Thyroid gland (tissue), 4 donors: ENCODE results near the gene MDN1.

Source experiments
- CTCF ChIP-seq, 6 experiments: fragments of 200-600 bp in 3 of 6; fragments of 450-650 bp in 3 of 6; sonication (generic) in 3 of 6; IDR thresholded peaks; one replicate each; pipeline ENCODE4 v1.5.1; 2016 to 2019; ENCODE audit warnings: antibody characterized with exemption in 6 of 6, mild to moderate bottlenecking in 2 of 6, inconsistent platforms in 1 of 6, moderate library complexity in 1 of 6
- POLR2A ChIP-seq, 2 donors: fragments of 450-650 bp; IDR thresholded peaks; one replicate each; pipeline ENCODE4 v1.6.1; 2017; ENCODE audit warnings: antibody characterized with exemption in 2 of 2, mild to moderate bottlenecking in 2 of 2, moderate library complexity in 1 of 2

- TF ChIP-seq POLR2A (IDR thresholded peaks at IDR 0.05) (no peak), CTCF (IDR thresholded peaks at IDR 0.05) (no peak)
These were observed 32.6 kb downstream of the MDN1 start for GRCh38 chr6:89786970-89787369.
